Measurements from ENCODE around the gene PIP5K1C.

Gene PIP5K1C

DNA sequence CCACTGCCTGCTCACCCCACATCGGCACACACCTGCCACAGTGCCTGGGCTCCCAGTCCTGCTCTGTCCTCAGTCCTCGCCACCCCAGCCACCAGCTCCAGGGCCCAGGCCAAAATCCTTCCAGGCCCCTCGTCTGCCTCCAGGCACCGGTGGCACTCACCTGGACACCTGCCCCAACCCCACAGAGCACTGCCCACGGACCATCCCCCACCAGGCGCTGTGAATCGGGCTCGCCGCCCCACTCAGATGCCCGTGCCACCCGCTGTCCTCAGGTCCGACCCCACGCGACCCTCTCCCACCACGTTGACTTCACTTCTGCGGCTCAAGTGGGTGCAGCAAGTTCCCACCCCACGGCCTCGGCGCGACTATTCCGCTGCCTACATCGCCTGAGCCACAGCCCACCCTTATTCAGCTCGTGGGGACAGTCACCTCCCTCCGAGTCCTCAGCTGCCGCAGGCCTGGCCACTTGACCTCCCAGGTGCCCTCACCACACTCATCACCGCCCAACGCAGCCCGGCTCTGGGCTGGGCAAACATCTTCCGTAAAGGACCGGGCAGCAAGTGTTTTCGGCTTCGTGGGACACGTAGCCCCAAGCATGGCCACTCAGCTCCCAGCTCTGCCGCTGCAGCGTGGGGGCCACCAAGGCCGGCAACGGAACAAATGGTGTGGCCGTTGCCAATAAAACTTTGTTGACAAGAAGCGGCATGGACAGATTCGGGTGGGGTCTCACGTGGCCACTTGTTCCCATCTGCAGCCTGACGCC, 5.7 kb downstream of the PIP5K1C start:
- no peak for DNase-seq (ENCODE audit: low read depth)

DNA sequence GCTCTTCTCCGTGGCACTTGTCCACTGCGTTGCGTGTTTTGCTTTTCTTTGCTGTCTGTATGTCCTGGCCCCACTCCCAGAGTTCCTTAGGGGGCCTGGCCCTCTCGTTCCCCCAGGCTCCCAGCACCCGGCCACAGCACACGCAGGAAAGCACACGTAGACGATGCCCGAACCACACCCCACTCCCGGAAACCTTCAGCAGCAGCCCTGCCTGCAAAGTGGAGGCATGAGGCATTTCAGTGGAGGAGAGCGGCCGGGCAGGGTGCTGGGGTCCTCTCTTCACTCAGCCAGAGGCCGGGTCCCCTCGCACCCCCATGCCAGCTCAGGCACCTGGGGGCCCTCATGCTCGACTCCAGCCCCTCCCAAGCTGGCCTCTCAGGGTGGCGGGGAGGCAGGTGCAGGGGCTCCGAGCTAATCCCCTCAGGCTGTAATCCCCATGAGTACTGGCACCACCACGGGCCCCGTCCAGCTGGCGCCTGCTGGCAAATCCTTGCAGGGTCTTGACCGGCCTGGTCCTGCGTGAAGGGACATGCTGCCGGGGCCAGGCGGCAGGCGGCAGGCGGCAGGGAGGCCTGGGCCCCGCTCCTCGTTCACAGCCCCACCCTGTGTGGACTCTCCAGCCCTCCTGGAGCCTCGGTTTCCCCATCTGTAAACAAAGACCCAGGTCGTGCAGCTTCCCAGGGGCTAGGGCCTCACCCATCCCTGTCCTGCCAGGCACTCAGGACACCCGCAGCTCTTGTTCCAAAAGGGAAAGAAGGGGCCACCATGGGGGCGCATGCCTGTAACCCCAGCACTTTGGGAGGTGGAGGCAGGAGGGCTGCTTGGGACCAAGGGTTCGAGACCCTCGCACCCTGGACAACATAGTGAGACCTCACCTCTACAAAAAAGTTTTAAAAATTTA, 7.0 kb downstream of the PIP5K1C start:
- no peak for DNase-seq (ENCODE audit: low read depth)

DNA sequence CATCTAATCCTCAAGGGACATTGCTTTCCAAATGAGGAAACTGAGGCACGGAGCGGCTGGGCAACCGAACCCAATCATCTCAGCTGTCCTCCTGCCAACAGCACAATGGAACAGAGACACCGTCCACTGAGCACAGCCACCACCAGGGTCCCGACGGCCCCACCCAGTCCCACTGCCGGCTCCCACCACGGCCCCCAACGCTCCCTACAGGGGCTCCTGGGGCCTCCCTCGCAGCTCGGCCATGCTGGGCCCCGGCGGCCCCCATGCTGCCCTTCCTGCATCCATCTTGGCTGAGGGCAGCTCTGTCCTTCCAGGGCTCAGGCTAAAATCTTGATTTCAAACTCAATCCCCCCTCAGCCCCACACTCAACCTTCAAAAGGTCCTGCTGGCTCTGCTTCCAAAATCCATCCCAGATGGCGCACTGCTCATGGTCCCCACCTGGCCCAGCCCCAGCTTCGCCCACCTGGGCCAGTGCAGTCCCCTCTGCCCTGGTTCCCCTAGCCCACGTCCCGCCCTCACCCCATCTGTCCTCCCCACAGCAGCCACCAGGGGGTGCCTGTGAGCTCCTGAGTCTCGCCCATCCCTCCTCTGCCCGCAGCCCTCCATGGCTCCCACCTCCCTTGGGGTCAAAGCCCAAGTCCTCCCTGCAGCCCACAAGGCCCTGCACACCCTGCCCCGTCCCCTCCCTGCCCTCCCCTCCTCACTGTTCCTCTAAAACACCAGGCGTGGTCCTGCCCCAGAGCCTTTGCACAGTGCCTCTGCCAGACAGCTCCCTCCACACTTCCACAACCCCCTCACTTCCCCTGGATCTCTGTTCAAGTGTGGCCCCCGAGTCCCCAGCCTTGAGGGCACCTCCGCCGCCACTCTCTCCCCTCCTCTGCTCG, 7.9 kb downstream of the PIP5K1C start:
- DNase-seq (ENCODE audit: low read depth), result peak; percentile 35

DNA sequence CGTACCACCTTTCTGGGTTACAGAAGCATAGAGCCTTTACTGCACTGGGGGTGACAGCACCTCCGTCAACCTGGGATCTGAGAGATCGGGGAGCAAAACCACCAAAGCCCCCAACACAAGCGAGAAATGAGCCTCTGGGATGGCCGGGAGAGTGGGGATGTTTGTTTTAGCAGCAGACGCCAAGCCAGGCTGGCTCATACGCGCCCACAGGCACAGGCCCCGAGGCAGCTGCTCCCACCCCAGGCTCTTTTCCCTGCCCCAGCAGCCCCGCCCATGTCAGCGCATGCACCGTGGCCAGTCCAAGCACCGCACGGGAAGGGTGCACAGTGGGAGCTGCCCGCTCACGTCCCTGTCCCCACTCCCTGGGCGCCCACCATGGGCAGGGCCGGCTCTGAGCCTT, 8.5 kb downstream of the PIP5K1C start:
- no peak for DNase-seq (ENCODE audit: low read depth)

DNA sequence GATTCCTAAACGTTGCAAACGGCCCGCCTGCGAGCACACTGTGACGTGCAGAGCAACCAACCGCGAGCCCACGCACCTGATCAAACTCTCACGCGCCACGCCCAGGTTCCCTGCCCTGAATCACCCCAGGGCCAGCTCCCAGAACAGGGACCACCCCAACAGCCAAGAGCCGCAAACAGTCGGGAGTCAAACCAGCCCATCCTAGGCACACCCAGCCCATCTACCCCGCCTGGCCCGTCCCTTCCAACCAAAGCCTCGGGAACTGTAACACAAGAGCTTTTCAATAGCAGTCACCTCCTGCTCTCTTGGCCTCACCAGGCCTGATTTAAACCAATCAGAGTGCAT, 8.9 kb downstream of the PIP5K1C start:
- no peak for DNase-seq (ENCODE audit: low read depth)

DNA sequence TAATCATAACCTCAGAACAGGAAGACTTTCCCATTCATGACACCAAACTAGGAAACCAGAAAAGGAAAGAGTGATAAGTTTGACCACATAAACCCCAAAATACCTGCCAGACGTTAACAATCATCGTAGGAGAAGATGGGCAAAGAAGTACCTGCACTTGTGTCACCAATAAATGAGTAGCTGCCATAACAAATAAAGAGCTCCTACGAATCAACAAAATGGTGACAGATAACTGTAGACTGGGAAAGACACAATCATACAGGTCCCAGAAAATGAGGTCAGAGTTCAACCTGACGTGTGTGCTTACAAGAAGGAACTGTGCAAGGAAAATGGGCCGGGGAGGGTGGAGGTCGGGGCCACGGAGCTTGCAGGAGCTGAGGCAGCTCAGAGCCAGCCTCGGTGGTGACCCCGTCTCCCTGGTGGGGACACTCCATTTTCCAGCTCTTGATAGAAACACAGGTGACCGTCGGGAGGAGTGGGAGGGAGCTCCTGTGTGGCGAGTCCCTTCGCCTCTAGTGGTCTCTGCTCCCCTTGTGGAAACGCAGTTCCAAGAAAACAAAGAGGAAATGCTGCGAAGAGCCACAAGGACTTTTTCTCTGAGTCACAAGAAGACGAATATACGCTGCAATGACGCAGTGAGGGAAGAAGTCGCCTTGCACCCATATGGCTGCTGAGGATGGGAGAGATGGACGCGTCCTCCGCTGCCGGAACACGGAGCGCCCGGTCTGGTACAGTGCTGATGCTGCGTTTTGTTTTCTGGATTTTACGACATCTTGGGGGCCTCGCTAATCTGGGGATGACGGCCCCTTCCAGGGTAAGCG, 9.5 kb downstream of the PIP5K1C start:
- no peak for DNase-seq (ENCODE audit: low read depth)

DNA sequence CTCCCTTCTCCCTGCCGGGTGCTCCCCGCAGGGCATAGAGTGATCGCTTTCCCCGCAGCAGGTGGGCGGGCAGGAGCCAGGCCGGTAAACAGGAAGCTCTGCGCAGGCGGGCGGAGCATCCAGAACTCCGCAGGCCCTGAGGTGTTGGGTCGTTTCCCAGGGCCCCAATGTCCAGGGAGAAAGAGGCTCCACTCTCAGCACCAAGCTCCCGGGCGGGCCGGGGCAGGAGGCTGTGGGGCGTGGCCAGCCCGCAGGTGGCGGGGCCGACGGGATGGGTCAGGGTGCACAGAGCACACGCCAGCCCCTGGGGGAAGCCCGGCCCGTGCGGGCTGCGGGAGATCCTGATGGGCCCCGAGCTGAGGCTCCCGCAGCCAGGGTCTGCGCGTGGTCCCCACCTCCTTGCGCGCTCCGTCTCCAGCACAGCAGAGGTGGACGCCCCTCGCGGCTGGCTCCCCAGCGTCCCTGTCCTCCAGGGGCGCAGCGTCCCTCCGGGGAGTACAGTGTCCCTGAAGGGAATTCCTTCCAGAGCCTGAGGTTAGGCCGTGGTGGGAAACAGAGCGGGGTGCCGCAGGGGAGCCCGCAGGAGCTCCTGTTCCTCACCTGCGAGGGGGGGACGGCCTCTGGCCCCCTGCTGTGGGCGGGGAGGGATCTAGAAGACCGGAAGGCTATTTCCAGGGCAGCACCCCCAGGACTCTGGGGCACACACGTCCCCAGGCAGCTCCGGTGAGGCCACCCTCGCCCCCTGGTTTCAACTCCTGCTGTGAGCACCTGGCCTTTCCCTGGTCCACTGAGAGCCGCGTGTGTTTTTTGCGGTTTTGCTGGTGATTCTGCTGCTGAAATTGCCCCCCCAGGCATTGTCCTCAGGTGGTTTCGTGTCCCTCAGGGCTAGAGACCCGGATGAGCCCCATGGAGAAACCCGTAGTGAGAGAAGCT, 12.2 kb downstream of the PIP5K1C start:
- DNase-seq (ENCODE audit: low read depth), result peak; percentile 15

DNA sequence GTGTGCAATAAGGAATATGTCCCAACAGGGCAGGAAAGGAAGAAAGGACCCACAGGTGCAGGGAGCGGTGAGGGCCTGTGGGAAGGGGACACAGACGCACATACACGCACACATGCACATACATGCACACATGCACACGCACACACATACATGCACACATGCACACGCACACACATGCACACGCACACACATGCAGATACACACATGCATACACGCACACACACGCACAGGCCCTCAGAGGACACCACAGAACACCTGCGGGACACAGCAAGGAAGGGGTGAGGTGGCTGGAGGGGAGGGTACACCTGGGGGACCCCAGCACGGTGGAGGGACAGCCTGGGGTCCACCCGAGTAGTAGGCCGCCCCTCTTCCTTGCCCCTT, 12.9 kb downstream of the PIP5K1C start:
- no peak for DNase-seq (ENCODE audit: low read depth)

DNA sequence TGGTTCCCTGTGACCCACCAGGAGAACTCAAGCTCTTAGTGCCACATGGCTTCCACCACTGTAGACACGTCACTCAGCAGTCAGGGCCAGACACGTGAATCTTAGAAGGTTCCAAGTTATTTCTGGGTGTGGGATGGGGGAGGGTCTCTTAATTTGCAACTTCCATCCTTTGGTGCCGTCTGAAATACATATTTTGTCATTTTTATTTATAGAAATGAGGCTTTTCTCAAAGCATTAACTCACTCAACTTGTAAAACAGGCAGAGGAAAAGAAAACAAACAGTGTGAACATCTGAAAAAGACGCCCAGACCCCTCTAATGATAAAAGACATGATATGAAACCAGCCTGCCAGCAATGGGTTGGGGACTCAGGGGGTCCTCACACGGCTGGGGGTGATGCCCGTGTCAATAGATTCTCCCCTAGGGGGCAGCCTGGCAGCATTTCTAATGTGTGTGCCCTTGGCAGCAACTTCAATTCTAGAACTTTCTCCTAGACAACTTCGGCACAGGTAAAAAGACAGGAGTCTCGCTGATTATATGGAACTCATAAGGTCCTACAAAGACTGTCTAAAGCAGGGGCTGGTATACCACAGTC, 15.4 kb downstream of the PIP5K1C start:
- DNase-seq (ENCODE audit: low read depth), result no peak

DNA sequence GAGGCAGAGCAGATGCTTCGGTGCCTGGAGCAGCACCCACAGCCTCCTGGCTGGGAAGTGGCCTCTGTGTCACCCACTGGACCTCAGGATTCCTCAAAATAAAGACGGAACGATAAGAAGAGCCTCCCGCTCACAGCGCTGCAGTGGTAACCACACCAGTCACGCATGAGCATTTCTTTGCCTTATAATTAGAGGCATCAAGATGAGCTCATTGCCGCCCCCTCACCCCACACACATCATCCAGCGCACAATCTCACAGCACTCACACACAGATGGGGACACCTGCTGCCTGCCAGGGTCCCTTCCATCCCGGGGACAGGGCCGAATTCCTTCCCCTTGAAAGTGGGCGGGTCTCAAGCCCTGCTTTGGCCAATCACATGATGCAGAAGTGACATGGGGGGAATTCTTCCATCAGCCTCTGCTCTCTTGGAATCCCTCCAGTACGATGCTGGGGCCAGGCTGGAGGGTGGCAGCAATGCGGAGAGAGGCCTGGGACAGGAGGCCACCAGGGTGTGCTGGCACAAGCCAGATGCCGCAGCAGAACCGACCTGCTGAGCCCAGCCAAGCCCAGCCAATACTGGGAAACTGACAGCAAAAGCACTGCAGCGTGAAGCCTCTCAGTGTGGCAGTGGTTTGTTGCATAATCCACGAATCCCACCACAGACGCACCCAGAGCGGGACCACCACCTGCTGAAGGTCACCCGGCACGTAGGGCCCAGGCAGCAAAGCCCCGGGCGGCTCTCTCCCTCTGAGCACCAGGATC, 16.0 kb downstream of the PIP5K1C start:
- DNase-seq (ENCODE audit: low read depth), result no peak

DNA sequence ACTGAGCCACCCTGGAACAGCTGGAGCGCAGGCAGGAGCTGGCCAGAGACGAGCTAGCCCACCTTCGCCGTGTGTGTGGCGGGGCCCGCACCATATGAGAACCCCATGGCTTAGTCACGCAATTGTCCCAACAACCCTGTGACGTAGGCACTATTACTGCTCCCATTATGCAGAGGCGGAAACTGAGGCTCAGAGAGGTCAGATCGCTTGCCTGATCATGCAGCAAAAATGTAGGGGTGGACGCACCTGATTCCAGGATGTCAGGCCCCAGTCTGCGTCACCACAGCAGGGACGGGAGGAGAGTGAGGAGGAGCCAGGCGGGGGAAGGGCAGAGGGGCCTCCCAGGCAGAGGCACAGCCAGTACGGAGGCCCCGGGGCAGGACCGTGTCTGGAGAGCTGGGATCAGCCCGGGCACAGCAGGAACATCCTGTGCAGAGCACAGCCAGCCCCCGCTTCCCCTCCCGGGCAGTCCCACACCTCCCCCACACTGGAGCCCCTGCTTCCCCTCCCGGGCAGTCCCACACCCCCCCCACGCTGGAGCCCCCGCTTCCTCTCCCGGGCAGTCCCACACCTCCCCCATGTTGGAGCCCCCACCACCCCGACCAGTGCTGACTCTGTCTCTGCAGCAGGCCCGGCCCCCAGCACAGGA, 16.7 kb downstream of the PIP5K1C start:
- DNase-seq (ENCODE audit: low read depth), result no peak

DNA sequence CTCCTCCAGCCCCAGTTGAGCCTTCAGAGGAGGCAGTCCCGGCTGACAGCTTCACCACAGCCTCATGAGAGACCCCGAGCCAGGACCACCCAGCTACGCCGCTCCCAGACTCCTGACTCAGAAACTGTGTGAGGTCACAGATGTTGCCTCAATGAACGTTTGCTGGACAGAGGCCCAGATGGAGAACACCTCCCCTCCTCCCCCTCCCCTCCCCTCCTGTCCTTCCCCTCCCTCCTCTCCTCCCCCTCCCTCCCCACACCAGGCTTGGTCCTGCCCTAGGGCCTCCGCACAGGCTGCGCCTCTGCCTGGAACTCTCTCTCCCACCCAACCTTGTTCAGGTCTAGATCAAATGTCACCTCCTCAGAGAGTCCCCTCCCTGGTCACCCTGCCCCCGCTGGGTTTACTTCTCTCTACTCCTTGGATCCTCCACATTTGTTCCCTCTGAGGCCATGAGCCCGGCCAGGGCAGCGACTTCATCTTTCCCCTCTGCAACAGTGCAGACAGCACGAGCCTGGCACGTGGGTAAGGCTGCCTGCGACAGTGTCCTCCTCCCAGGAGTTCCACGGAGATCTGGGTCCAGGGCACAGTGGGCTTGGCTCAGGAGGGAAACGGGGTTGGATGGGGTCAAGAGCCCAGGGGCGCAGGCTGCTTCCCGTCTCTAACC, 17.4 kb downstream of the PIP5K1C start:
- DNase-seq (ENCODE audit: low read depth), result no peak

DNA sequence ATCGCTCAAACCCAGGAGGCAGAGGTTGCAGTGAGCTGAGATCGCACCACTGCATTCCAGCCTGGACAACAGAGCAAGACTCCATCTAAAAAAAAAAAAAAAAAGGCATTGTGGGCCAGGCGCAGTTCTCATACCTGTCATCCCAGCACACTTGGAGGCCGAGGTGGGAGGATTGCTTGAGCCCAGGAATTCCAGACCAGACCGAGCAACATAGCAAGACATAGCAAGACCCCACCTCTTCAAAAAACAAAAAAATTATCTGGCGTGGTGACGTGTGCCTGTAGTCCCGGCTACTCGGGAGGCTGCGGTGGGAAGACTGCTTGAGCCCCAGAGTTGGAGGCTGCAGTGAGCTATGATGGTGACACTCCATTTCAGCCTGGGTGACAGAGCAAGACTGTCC, 18.0 kb downstream of the PIP5K1C start:
- no peak for DNase-seq (ENCODE audit: low read depth)

DNA sequence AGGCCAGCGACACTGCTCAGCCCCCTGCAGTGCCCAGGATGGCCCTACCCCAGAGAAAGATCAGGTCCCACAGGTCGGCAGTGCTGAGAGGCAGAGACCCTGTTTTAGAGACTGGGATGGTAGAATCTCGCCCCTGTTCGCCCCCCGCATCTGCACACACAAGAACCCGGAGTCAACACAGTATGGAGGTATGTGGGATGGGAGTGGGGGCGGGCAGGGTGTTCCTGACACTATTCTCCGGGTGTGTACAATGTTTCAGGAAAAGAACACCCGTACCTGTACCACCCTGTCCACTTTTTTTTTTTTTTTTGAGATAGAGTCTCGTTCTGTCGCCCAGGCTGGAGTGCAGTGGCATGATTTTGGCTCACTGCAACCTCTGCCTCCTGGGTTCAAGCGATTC, 19.3 kb downstream of the PIP5K1C start:
- DNase-seq (ENCODE audit: low read depth), result no peak

DNA sequence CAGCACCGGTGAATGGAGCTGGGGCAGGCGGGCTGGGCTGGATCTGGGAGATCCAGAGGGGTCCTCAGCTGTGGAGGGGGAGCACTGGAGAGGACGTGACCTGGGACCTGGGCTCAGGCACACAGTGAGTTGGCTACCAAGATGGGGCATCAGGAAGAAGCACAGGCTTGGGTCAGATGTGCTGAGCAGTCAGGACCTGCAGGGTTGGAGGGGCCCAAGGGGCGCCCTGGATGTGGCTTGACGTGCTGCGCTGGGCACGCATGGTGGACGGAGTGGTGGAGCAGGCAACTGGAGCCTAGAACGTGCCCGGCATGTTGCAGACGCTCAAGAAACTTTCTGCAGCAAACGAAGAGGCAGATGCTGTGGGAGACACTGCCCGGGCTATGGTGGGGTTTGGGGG, 20.7 kb downstream of the PIP5K1C start:
- DNase-seq (ENCODE audit: low read depth), result no peak

DNA sequence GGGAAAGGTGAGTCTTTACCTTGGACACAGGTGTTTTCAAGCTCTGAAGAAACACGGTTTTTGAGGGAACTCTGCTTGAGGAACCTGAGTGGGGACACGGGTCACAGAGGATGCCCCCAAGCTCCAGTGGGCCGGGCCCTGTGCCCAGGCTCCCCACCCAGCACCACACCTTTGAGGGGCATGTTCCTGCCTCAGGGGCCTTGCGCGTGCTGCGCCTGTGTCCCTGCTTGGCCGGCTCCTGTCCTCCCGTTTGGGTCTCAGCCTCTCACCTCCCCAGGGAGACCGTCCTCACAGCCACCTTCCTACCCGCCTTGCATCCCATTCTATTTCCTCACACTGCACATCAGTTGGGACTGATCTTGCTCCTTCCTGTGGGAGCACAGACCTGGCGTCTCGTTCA, 21.1 kb downstream of the PIP5K1C start:
- no peak for DNase-seq (ENCODE audit: low read depth)

DNA sequence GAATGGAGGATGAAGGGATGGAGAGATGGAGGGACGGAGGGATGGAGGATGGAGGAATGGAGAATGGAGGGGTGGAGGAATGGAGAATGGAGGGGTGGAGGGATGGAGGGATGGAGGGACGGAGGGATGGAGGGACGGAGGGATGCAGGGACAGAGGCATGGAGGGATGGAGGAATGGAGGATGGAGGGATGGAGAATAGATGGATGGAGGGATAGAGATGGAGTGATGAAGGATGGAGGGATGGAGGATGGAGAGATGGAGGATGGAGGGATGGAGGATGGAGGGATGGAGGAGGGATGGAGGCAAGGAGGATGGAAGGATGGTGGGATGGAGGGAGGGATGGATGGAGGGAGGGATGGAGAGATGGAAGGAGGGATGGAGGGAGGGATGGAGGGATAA, 22.1 kb downstream of the PIP5K1C start:
- DNase-seq (ENCODE audit: low read depth), result no peak

Measured in stimulated activated CD8-positive, alpha-beta memory T cell treated with anti-CD3 and anti-CD28 coated beads, Interleukin-15, amount 100 ng/mL, for 24 hours (primary cell).